ENCODE results near the gene CYP27A1. TPM values are rescaled to one million over a fixed set of nuclear protein-coding genes. Genes with fewer than 3 reads are reported as not detected.

Gene CYP27A1
- total and polyA plus RNA-seq, 9 of the 15 experiments (the other 6 are each of a cell fraction or from before 2014, with no cell fraction given) = 0.20 TPM; not detected in 8

GRCh38 chr2:218745160-218745558 lies 36.8 kb upstream of the CYP27A1 start (continued):
- TF ChIP-seq ZNF518B (CRISPR knock-in tag; IDR thresholded peaks at IDR 0.05) (no peak), ZNF431 (CRISPR knock-in tag; IDR thresholded peaks at IDR 0.05) (no peak), ARID1B (IDR thresholded peaks at IDR 0.05) (peak; percentile 54), RFX5 (IDR thresholded peaks at IDR 0.05; ENCODE audit: low read depth, low read length) (no peak), ZNF24 (IDR thresholded peaks at IDR 0.05) (no peak), ZHX1 (conservative IDR thresholded peaks at IDR 0.05; ENCODE audit: low read length) (no peak), MAFK (IDR thresholded peaks at IDR 0.05; ENCODE audit: low read length) (0 out of 2 replicates have a peak, but pooled peaks have one; percentile 49), NR2C2 (CRISPR knock-in tag; IDR thresholded peaks at IDR 0.05) (no peak), NR2C2 (tag; IDR thresholded peaks at IDR 0.05) (peak; percentile 82), HLTF (IDR thresholded peaks at IDR 0.05) (0 out of 2 replicates have a peak, but pooled peaks have one; percentile 42), ZNF830 (CRISPR knock-in tag; IDR thresholded peaks at IDR 0.05) (no peak), CTBP1 (IDR thresholded peaks at IDR 0.05; ENCODE audit: borderline replicate concordance) (no peak), HDAC6 (IDR thresholded peaks at IDR 0.05; ENCODE audit: low read depth, low read length) (no peak), MNT (conservative IDR thresholded peaks at IDR 0.05) (0 out of 4 replicates have a peak, but pooled peaks of 1 of the 2 experiments have one; percentile 22), HNRNPK (IDR thresholded peaks at IDR 0.05; ENCODE audit: low read depth, low read length, poor library complexity, severe bottlenecking) (no peak), ZNF639 (CRISPR knock-in tag; conservative IDR thresholded peaks at IDR 0.05 in 1 of 2, IDR thresholded peaks at IDR 0.05 in 1 of 2) (peak in 1 of 2 experiments; percentile 44; a peak in 1 of 4 replicates), RBM34 (IDR thresholded peaks at IDR 0.05; ENCODE audit: borderline replicate concordance, insufficient read depth, low read length) (no peak), ZNF280B (CRISPR knock-in tag; IDR thresholded peaks at IDR 0.05) (no peak)

All from K562 (cell line).